Duodenal mucosa (tissue), 2 donors: Measurements from ENCODE around the gene MYO3A.

ENCODE experiments used
- H3K27ac ChIP-seq: one replicate; pipeline ENCODE4 v1.7.0; 2013; ENCODE audit warnings: low read depth, low read length
- H3K27me3 ChIP-seq, 2 donors: one replicate each; pipeline ENCODE4 v1.7.0; 2013; ENCODE audit warnings: low read length in 2 of 2, control low read depth in 1 of 2; ENCODE audit not compliant: insufficient read depth in 2 of 2, control insufficient read depth in 1 of 2
- H3K36me3 ChIP-seq, 2 donors: one replicate each; pipeline ENCODE4 v1.7.0; 2013; ENCODE audit warnings: low read length in 2 of 2, control low read depth in 1 of 2; ENCODE audit not compliant: insufficient read depth in 2 of 2, control insufficient read depth in 1 of 2
- H3K4me1 ChIP-seq, 2 donors: one replicate each; pipeline ENCODE4 v1.7.0; 2013; ENCODE audit warnings: low read length in 2 of 2, control low read depth in 1 of 2; ENCODE audit not compliant: insufficient read depth in 2 of 2, control insufficient read depth in 1 of 2
- H3K4me3 ChIP-seq, 2 donors: one replicate each; pipeline ENCODE4 v1.7.0; 2013; ENCODE audit warnings: low read length in 2 of 2, low read depth in 1 of 2
- H3K9ac ChIP-seq, 2 donors: one replicate each; pipeline ENCODE4 v1.7.0; 2013; ENCODE audit warnings: low read length in 2 of 2, low read depth in 1 of 2
- H3K9me3 ChIP-seq, 2 donors: one replicate each; pipeline ENCODE4 v1.7.0; 2013; ENCODE audit warnings: low read length in 2 of 2, control low read depth in 1 of 2; ENCODE audit not compliant: control insufficient read depth in 1 of 2

The MYO3A gene, protein sequence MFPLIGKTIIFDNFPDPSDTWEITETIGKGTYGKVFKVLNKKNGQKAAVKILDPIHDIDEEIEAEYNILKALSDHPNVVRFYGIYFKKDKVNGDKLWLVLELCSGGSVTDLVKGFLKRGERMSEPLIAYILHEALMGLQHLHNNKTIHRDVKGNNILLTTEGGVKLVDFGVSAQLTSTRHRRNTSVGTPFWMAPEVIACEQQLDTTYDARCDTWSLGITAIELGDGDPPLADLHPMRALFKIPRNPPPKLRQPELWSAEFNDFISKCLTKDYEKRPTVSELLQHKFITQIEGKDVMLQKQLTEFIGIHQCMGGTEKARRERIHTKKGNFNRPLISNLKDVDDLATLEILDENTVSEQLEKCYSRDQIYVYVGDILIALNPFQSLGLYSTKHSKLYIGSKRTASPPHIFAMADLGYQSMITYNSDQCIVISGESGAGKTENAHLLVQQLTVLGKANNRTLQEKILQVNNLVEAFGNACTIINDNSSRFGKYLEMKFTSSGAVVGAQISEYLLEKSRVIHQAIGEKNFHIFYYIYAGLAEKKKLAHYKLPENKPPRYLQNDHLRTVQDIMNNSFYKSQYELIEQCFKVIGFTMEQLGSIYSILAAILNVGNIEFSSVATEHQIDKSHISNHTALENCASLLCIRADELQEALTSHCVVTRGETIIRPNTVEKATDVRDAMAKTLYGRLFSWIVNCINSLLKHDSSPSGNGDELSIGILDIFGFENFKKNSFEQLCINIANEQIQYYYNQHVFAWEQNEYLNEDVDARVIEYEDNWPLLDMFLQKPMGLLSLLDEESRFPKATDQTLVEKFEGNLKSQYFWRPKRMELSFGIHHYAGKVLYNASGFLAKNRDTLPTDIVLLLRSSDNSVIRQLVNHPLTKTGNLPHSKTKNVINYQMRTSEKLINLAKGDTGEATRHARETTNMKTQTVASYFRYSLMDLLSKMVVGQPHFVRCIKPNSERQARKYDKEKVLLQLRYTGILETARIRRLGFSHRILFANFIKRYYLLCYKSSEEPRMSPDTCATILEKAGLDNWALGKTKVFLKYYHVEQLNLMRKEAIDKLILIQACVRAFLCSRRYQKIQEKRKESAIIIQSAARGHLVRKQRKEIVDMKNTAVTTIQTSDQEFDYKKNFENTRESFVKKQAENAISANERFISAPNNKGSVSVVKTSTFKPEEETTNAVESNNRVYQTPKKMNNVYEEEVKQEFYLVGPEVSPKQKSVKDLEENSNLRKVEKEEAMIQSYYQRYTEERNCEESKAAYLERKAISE (N-terminal part only)

DNA sequence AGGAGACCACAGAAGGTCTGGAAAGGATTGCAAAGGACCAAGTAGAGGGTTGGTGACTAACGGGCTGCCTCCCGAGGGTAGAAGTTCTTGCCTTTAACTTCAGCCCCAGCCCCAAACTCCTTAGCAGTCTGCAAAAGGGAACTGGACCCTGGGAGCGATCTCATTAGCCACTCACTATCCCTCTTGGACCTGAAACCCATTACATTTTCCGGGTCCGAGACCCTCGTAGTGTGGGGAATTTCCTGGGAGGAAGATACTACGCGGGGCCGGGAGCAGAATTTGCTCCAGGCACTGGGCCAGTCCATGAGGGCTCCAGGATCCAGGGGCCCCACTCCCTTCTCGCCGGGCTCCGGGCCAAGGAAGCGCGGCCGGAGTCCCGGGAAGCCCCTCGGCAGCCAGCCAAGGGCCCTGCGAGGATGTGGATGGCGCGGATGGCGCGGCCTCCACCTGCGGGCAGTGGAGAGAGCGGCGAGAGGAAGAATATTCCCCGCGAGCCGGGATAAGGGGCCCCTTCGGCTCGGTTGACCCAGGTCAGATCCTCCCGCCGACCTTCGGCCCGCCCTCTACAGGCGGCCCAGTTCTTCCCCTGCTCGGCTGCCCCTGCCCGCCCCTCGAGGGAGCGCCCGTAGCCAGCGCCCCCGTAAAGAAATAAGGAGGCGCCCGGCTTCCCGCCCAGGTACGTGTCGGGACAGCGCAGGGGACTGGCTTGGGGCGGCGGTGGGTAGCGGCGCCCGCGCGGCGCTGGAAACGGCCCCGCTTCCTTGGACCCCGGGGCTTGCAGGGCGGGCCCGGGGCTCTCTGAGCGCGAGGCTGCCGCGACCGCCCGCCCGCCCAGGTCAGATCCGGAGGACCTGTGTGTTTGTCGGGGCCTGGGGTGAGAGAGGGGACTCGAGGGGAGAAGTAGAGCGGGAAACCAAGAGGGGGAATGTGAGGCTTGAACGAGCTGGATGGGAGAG lies at the start of gene MYO3A:
MYO3A (plus strand) TSS at position 577 of the 956 bp plus-strand sequence. CDS start 17,882 bp downstream, outside the sequence.
- H3K9ac ChIP-seq: no peak within 1 kb of the TSS
- H3K4me3 ChIP-seq: peak within 1 kb of the TSS; percentile 43 to 50
- H3K36me3 ChIP-seq: no peaks in the 10 kb centered on the region
- H3K27ac ChIP-seq: no peak within 1 kb of the TSS
- peaks cover 0 to 3% of the 10 kb centered on the region in 2 donors for H3K4me1 ChIP-seq
- H3K9me3 ChIP-seq: no peaks in the 10 kb centered on the region
- peaks cover 8 to 19% of the 10 kb centered on the region in 2 donors for H3K27me3 ChIP-seq

DNA sequence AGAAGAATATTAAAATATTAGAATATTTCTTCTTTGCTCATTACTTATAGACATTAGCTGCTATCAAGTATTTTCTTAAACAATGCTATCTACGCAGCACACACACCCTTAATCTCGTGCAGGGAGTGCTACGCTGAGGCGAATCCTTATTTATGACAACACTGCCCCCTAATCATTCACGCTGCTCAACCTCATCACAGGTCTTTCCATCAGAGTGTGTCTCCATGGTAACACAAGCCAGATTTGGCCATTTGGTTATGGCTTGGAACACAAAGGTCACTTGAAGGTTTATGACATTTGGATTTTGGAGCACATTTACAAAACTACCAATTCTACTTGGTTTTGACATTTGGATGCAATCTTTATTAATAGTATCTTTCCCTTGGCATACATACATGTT lies 45.4 kb upstream of the MYO3A start:
- Histone ChIP-seq H3K27me3 (no peaks in the 10 kb centered on the region), H3K36me3 (no peaks in the 10 kb centered on the region), H3K4me1 (no peaks in the 10 kb centered on the region), H3K9ac (no peak overlapping the region), H3K4me3 (no peak overlapping the region), H3K27ac (no peak overlapping the region), H3K9me3 (no peaks in the 10 kb centered on the region)

DNA sequence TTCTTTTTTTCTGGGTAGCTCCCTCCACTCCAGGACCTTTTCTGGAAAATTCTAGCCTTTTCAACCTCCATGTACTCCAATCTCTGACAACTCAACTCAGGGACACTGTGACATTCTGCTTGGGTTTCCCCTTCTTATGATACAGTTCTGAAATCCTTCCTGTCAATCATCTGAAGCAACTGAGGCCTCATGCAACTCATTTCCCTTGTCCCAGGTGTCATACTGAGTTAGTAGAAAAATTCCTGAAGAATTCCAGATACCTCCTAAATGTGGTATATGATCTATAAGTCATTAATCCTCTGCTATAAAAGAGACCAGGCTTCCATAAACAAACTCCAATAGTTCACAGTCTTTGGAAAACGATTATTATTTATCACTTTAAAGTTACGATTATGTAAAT lies 43.0 kb upstream of the MYO3A start:
- Histone ChIP-seq H3K4me3 (no peak overlapping the region), H3K27ac (no peak overlapping the region), H3K36me3 (no peaks in the 10 kb centered on the region), H3K4me1 (no peaks in the 10 kb centered on the region), H3K9ac (no peak overlapping the region), H3K9me3 (no peaks in the 10 kb centered on the region), H3K27me3 (no peaks in the 10 kb centered on the region)

DNA sequence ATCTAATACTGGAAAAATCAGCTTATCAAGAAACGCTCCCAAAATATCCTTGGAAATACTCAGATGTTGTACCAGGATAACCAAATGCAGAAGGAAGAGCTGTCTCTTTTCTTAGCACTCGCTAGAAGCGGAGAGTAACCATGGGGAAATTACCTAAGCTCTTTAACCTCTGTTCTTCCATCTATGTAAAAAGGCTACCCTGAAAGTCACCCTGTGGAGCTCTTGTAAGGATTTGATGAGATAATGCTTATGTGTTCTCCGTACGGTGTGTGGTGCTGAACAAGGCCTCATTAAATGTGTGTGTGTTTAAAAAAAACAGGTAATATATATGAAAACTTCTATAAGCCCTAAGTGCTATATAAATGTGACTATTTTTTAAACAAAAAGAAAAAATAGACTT lies 38.2 kb upstream of the MYO3A start:
- no peaks in the 10 kb centered on the region for H3K9me3 ChIP-seq
- H3K27me3 ChIP-seq: no peaks in the 10 kb centered on the region
- no peak overlapping the region for H3K9ac ChIP-seq
- no peaks in the 10 kb centered on the region for H3K4me1 ChIP-seq
- no peaks in the 10 kb centered on the region for H3K36me3 ChIP-seq
- H3K27ac ChIP-seq: no peak overlapping the region
- no peak overlapping the region for H3K4me3 ChIP-seq

DNA sequence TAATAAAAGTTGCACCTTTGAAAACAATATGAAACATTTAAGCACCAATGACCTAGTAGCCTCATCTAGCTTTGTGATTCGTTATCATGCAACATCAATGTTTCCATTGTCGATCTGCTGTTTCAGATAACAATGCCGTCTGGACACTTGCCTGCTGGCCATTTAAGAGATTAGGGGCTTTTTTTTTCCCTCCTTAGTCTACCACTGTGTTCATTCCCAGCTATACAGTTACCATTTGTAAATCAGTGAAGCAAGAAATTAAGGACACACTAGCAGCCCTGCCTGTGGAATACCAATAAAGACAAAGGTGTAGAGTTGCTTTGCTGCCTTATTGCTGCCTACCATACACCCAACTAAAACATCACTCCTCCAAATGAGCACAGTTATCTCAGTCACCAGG lies 37.6 kb upstream of the MYO3A start:
- Histone ChIP-seq H3K27ac (no peak overlapping the region), H3K27me3 (no peaks in the 10 kb centered on the region), H3K4me3 (no peak overlapping the region), H3K4me1 (no peaks in the 10 kb centered on the region), H3K9me3 (no peaks in the 10 kb centered on the region), H3K36me3 (no peaks in the 10 kb centered on the region), H3K9ac (no peak overlapping the region)

DNA sequence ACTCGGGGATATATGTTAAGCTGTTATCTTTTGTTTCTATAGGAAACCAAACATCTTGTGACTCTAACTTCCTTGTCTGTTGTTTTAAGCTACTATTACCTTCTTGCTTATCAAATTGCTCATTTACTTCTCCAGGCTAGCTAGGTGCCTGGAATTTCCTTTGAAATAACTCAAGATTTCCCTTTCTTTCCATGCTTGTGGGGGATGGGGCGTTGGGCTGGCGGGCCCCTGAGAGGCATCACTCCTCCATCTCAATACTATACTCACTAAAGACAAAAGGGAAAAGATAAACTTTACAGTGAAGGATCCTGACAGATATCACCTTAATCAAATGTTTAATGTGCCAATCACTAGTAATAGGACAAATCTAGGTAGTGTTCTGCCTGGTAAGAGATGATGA lies 34.7 kb upstream of the MYO3A start:
- H3K4me1 ChIP-seq: no peaks in the 10 kb centered on the region
- H3K27me3 ChIP-seq: no peaks in the 10 kb centered on the region
- no peak overlapping the region for H3K4me3 ChIP-seq
- no peaks in the 10 kb centered on the region for H3K9me3 ChIP-seq
- H3K9ac ChIP-seq: no peak overlapping the region
- H3K27ac ChIP-seq: no peak overlapping the region
- H3K36me3 ChIP-seq: no peaks in the 10 kb centered on the region

DNA sequence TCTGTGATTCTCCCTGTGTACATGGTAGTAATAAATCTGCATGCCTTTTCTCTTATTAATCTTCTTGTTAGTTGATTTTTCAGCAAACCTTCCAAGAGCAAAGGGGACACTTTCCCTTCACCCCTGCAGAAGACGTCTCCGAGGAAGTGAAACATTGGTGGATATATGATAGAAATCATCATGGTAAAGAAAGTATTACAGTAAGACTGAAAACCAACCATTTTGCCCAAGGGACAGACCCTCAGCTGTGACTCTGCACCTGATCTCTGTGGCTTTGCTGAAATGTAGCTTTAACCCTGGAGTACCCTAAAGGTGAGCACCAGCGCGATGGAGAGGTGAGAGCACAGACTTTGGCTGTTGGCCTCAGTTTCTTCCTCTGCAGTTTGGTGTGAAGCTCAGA lies 32.8 kb upstream of the MYO3A start:
- H3K9me3 ChIP-seq: no peaks in the 10 kb centered on the region

DNA sequence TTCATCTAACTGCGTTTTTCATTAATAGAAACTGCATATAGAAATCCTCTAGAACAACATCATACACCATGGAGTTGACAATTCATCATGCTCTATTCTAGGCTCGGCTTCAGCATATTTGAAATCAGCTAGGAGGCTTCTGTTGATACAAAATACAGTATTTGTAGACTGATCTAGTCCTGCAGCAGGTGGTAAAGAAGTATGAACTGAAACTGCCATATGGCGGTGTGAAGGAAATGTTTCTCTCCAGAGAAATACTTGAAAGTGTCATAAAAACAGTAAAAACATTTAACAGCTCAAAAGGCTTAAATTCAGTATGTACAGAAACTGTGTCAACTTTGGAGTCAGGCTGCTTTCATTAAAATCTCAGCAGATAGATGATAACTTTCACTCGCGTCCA lies 32.0 kb upstream of the MYO3A start:
- Histone ChIP-seq H3K27me3 (no peaks in the 10 kb centered on the region), H3K27ac (no peak overlapping the region), H3K4me3 (no peak overlapping the region), H3K4me1 (no peaks in the 10 kb centered on the region), H3K9ac (no peak overlapping the region), H3K36me3 (no peaks in the 10 kb centered on the region), H3K9me3 (no peaks in the 10 kb centered on the region)

More for the DNA sequence above, 32.8 kb upstream of the MYO3A start:
- no peaks in the 10 kb centered on the region for H3K4me1 ChIP-seq
- H3K9ac ChIP-seq: no peak overlapping the region
- no peak overlapping the region for H3K27ac ChIP-seq
- no peak overlapping the region for H3K4me3 ChIP-seq
- H3K36me3 ChIP-seq: no peaks in the 10 kb centered on the region
- H3K27me3 ChIP-seq: no peaks in the 10 kb centered on the region

DNA sequence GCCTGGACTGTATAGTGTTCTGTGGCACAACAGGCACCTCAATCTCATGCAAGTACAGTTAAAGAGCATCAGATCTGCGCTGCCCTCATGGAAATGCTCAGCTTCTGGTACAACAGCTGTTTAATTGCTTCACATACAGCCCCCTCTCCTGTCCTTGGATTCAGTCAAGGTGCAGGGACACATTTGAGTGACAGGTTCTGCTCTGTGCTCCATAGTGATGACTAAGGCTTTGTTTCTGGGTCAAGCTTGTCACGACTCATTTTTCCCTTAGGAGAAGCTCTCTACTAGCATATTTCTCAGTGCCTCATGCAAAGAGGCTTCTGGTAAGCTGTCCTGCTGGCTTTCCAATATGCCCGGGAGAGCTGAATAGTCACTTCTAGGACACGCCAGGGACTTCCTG lies 26.8 kb upstream of the MYO3A start:
- Histone ChIP-seq H3K4me1 (no peaks in the 10 kb centered on the region), H3K27ac (no peak overlapping the region), H3K9me3 (no peaks in the 10 kb centered on the region), H3K9ac (no peak overlapping the region), H3K27me3 (no peaks in the 10 kb centered on the region), H3K36me3 (no peaks in the 10 kb centered on the region), H3K4me3 (no peak overlapping the region)
